ENCODE data around the gene CRTAC1. TPM values are rescaled to one million over a fixed set of nuclear protein-coding genes. Genes with fewer than 3 reads are reported as not detected.
A peak's percentile ranks its signal among the peaks of the same experiment; 100 is the strongest.

The CRTAC1 gene
- polyA plus RNA-seq, 2 of the 4 experiments (the other 2 are of a cell fraction): 0.32 to 0.39 TPM

DNA sequence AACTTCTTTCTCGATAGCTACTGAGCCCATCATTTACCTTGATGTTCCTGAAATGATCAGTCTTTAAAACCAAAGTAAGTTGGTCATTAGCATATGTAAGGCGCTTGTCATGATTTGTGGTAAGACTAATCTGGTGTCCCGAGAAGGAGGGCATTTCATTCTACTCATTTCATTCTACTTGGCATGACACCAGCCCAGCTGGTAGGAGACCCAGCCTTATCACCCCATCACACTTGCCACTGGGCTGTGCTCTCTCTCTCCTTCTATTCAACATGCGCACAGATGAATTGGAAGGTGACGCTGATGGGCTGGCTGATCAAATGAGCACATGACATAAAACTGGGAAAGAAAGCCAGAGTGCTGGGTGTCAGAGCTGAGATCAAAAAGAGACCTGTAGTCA is 65.7 kb downstream of the CRTAC1 start:
- no peak for ATAC-seq
- POLR2A ChIA-PET: no interaction called here

DNA sequence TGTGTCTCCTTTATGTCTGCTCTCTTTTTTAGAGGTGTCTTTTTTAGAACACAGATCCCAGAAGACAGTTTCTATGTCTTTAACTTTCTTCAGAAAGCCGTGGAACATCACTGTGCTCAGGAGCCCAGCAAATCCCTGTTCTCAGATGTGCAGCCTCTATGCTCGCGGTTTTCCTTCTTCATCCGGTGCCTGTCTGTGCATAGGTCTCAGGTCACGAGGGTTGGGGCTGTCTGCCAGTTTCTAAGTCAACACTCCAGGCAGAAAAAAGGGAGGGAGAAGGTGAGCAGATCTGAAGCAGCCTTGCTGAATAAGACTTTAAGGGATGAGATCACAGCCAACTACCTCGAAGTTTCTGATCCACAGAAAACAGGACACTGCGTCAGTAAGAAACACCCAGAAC is 68.5 kb downstream of the CRTAC1 start:
- Histone ChIP-seq H3K27ac (no peak overlapping the region), H3K4me1 (no peaks in the 10 kb centered on the region), H3K9me3 (no peaks in the 10 kb centered on the region), H3K4me2 (no peak overlapping the region), H3K4me3 (no peak overlapping the region)
- ChIA-PET POLR2A (no interaction called here), CTCF (interaction anchor here (1.2 kb wide), 1 partner anchor 9 kb away, joined by 3 read pairs; no protein-coding TSS in a partner anchor)
- TF ChIP-seq, protein P1, sequence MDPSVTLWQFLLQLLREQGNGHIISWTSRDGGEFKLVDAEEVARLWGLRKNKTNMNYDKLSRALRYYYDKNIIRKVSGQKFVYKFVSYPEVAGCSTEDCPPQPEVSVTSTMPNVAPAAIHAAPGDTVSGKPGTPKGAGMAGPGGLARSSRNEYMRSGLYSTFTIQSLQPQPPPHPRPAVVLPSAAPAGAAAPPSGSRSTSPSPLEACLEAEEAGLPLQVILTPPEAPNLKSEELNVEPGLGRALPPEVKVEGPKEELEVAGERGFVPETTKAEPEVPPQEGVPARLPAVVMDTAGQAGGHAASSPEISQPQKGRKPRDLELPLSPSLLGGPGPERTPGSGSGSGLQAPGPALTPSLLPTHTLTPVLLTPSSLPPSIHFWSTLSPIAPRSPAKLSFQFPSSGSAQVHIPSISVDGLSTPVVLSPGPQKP (IDR thresholded peaks at IDR 0.05; ENCODE audit: low read depth, low read length): no peak
- TF ChIP-seq HDAC2 (IDR thresholded peaks at IDR 0.05): no peak
- FAIRE-seq (no peak), DNase-seq (ENCODE audit: low read depth in 1 of 2, low spot score in 1 of 2) (no peak), ATAC-seq (no peak)
- under 1% methylated on average over 7 of the region's 7 CpGs for WGBS (ENCODE audit: missing lambda C conversion rate)

More for the DNA sequence above, 65.7 kb downstream of the CRTAC1 start:
- H3K4me3 ChIP-seq: no peak overlapping the region
- 39% methylated on average over 5 of the region's 5 CpGs for WGBS (ENCODE audit: missing lambda C conversion rate)
- FAIRE-seq: no peak
- DNase-seq (ENCODE audit: low read depth in 1 of 2, low spot score in 1 of 2): no peak
- H3K27ac ChIP-seq: no peak overlapping the region
- peaks cover 3% of the 10 kb centered on the region; the same call in 2 of the 3 replicates for H3K9me3 ChIP-seq
- TF ChIP-seq HOXA7 (CRISPR knock-in tag; IDR thresholded peaks at IDR 0.05) (no peak), RARB (CRISPR knock-in tag; IDR thresholded peaks at IDR 0.05) (no peak)
- TF ChIP-seq, protein P2, sequence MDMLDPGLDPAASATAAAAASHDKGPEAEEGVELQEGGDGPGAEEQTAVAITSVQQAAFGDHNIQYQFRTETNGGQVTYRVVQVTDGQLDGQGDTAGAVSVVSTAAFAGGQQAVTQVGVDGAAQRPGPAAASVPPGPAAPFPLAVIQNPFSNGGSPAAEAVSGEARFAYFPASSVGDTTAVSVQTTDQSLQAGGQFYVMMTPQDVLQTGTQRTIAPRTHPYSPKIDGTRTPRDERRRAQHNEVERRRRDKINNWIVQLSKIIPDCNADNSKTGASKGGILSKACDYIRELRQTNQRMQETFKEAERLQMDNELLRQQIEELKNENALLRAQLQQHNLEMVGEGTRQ (IDR thresholded peaks at IDR 0.05): no peak
- TF ChIP-seq, protein P3, sequence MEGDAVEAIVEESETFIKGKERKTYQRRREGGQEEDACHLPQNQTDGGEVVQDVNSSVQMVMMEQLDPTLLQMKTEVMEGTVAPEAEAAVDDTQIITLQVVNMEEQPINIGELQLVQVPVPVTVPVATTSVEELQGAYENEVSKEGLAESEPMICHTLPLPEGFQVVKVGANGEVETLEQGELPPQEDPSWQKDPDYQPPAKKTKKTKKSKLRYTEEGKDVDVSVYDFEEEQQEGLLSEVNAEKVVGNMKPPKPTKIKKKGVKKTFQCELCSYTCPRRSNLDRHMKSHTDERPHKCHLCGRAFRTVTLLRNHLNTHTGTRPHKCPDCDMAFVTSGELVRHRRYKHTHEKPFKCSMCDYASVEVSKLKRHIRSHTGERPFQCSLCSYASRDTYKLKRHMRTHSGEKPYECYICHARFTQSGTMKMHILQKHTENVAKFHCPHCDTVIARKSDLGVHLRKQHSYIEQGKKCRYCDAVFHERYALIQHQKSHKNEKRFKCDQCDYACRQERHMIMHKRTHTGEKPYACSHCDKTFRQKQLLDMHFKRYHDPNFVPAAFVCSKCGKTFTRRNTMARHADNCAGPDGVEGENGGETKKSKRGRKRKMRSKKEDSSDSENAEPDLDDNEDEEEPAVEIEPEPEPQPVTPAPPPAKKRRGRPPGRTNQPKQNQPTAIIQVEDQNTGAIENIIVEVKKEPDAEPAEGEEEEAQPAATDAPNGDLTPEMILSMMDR (IDR thresholded peaks at IDR 0.05): no peak
- H3K4me1 ChIP-seq: no peaks in the 10 kb centered on the region
- no peak overlapping the region for H3K4me2 ChIP-seq
- CTCF ChIA-PET: interaction anchor here (0.6 kb wide), 2 partner anchors 87 to 240 kb away, joined by 3 read pairs; no protein-coding TSS in a partner anchor

DNA sequence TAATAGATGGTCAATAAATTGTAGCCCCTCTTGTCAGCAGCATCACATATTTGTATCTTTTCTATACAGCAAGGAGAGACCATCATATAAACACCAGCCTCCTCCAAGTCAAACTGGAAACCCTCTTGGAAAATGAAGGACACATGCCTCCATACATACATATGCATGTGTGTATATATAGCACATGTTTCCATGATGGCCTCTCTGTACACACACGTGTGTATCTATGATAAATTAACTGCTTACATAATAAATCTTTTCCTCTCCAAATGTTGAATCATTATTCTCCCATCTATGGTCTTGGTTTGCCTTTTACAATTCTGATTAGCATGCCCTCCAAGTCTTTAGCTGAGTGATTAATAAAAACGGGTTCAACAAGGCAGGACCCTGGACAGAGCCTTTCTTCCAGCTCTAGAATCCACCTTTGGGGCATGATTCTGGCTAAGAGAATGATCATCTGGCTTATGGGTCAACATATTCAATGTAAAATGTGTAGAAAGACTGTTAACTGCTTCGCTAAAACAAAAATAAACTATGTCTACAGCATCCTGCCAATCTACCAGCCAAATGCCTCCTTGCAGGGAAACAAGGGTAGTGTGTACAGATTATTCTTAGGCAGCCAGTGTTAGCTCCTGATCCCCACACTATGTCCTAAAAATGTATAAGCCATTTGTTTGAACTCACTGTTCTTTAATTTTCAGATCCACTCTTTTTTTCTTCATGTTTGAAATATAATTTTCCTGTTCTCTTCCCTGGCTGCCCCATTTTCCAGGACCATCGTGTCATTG is 70.0 kb downstream of the CRTAC1 start:
- Histone ChIP-seq H3K4me1 (no peaks in the 10 kb centered on the region), H3K4me2 (no peak overlapping the region), H3K27ac (no peak overlapping the region), H3K4me3 (no peak overlapping the region), H3K9me3 (no peaks in the 10 kb centered on the region)
- ChIA-PET CTCF (interaction anchor here (0.9 to 1.3 kb wide), 3 partner anchors 8 to 45 kb away, joined by 3 to 4 read pairs (median 4); no protein-coding TSS in a partner anchor), POLR2A (no interaction called here)
- under 1% methylated on average over 4 of the region's 4 CpGs for WGBS (ENCODE audit: missing lambda C conversion rate)
- DNase-seq (ENCODE audit: low read depth in 1 of 2, low spot score in 1 of 2) (no peak), FAIRE-seq (no peak), ATAC-seq (no peak)
- no peak for TF ChIP-seq JUNB (IDR thresholded peaks at IDR 0.05)
- 0 out of 2 replicates have a peak, but pooled peaks have one; percentile 23 for TF ChIP-seq EHMT2 (IDR thresholded peaks at IDR 0.05; ENCODE audit: low read depth)
- TF ChIP-seq CBX2 (IDR thresholded peaks at IDR 0.05; ENCODE audit: borderline replicate concordance, low read depth): no peak
- TF ChIP-seq, protein P4, sequence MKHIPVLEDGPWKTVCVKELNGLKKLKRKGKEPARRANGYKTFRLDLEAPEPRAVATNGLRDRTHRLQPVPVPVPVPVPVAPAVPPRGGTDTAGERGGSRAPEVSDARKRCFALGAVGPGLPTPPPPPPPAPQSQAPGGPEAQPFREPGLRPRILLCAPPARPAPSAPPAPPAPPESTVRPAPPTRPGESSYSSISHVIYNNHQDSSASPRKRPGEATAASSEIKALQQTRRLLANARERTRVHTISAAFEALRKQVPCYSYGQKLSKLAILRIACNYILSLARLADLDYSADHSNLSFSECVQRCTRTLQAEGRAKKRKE (CRISPR knock-in tag; IDR thresholded peaks at IDR 0.05; ENCODE audit: low read depth): no peak
- TF ChIP-seq, protein P5, sequence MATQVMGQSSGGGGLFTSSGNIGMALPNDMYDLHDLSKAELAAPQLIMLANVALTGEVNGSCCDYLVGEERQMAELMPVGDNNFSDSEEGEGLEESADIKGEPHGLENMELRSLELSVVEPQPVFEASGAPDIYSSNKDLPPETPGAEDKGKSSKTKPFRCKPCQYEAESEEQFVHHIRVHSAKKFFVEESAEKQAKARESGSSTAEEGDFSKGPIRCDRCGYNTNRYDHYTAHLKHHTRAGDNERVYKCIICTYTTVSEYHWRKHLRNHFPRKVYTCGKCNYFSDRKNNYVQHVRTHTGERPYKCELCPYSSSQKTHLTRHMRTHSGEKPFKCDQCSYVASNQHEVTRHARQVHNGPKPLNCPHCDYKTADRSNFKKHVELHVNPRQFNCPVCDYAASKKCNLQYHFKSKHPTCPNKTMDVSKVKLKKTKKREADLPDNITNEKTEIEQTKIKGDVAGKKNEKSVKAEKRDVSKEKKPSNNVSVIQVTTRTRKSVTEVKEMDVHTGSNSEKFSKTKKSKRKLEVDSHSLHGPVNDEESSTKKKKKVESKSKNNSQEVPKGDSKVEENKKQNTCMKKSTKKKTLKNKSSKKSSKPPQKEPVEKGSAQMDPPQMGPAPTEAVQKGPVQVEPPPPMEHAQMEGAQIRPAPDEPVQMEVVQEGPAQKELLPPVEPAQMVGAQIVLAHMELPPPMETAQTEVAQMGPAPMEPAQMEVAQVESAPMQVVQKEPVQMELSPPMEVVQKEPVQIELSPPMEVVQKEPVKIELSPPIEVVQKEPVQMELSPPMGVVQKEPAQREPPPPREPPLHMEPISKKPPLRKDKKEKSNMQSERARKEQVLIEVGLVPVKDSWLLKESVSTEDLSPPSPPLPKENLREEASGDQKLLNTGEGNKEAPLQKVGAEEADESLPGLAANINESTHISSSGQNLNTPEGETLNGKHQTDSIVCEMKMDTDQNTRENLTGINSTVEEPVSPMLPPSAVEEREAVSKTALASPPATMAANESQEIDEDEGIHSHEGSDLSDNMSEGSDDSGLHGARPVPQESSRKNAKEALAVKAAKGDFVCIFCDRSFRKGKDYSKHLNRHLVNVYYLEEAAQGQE (IDR thresholded peaks at IDR 0.05): peak; percentile 82
- TF ChIP-seq ZSCAN20 (CRISPR knock-in tag; IDR thresholded peaks at IDR 0.05): no peak
- TF ChIP-seq EP300 (IDR thresholded peaks at IDR 0.05): no peak

All from A549 (cell line).